NT2/D1 (cell line): ENCODE data around the gene UBAP2.

Experiments used
- SUZ12 ChIP-seq: IDR thresholded peaks from 2 replicates; pipeline ENCODE4 v1.6.1; 2011; ENCODE audit not compliant: insufficient read length, insufficient read depth; ENCODE audit errors: extremely low read depth
- YY1 ChIP-seq: IDR thresholded peaks from 2 replicates; pipeline ENCODE4 v1.6.1; 2011; ENCODE audit not compliant: insufficient read length, insufficient read depth

GRCh38 chr9:33905137-33905536 is 143.6 kb downstream of the UBAP2 start:
- TF ChIP-seq YY1 = no peak
- no peak for TF ChIP-seq SUZ12
